ENCODE measurements around the gene PPP1R26.

- TF ChIP-seq CTCF (conservative IDR thresholded peaks at IDR 0.05; ENCODE audit: low read depth in 2 of 2) (no peak), CREB1 (CRISPR knock-in tag; IDR thresholded peaks at IDR 0.05; ENCODE audit: low read depth) (no peak), ZNF331 (CRISPR knock-in tag; IDR thresholded peaks at IDR 0.05; ENCODE audit: low read depth) (no peak), EZH2phosphoT487 (IDR thresholded peaks at IDR 0.05; ENCODE audit: unreplicated experiment) (no peak), EZH2 (IDR thresholded peaks at IDR 0.05; ENCODE audit: low read depth, unreplicated experiment) (no peak), JUNB (IDR thresholded peaks at IDR 0.05; ENCODE audit: unreplicated experiment) (no peak)
- TF ChIP-seq, protein P1, sequence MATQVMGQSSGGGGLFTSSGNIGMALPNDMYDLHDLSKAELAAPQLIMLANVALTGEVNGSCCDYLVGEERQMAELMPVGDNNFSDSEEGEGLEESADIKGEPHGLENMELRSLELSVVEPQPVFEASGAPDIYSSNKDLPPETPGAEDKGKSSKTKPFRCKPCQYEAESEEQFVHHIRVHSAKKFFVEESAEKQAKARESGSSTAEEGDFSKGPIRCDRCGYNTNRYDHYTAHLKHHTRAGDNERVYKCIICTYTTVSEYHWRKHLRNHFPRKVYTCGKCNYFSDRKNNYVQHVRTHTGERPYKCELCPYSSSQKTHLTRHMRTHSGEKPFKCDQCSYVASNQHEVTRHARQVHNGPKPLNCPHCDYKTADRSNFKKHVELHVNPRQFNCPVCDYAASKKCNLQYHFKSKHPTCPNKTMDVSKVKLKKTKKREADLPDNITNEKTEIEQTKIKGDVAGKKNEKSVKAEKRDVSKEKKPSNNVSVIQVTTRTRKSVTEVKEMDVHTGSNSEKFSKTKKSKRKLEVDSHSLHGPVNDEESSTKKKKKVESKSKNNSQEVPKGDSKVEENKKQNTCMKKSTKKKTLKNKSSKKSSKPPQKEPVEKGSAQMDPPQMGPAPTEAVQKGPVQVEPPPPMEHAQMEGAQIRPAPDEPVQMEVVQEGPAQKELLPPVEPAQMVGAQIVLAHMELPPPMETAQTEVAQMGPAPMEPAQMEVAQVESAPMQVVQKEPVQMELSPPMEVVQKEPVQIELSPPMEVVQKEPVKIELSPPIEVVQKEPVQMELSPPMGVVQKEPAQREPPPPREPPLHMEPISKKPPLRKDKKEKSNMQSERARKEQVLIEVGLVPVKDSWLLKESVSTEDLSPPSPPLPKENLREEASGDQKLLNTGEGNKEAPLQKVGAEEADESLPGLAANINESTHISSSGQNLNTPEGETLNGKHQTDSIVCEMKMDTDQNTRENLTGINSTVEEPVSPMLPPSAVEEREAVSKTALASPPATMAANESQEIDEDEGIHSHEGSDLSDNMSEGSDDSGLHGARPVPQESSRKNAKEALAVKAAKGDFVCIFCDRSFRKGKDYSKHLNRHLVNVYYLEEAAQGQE (IDR thresholded peaks at IDR 0.05; ENCODE audit: unreplicated experiment): no peak
Observed at GRCh38 chr9:135524130-135524861, 44.7 kb downstream of the PPP1R26 start.

Data from GM23338 (cell line).